HG03558 (cell line): ENCODE results near the gene UBE2L5.

ENCODE experiments used
- ATAC-seq: cut with Tn5 transposase; IDR thresholded peaks from one replicate; pipeline ENCODE4 v1.9.1; 2021; ENCODE audit warnings: moderate number of reproducible peaks; ENCODE audit not compliant: unreplicated experiment; ENCODE audit errors: extremely low read depth

Gene UBE2L5

GRCh38 chr13:30403456-30403855 lies 18.8 kb upstream of the UBE2L5 start:
- ATAC-seq, result no peak

GRCh38 chr13:30404207-30404606 lies 18.1 kb upstream of the UBE2L5 start:
- ATAC-seq, result no peak

GRCh38 chr13:30406779-30407416 lies 15.4 kb upstream of the UBE2L5 start:
- no peak for ATAC-seq

DNA sequence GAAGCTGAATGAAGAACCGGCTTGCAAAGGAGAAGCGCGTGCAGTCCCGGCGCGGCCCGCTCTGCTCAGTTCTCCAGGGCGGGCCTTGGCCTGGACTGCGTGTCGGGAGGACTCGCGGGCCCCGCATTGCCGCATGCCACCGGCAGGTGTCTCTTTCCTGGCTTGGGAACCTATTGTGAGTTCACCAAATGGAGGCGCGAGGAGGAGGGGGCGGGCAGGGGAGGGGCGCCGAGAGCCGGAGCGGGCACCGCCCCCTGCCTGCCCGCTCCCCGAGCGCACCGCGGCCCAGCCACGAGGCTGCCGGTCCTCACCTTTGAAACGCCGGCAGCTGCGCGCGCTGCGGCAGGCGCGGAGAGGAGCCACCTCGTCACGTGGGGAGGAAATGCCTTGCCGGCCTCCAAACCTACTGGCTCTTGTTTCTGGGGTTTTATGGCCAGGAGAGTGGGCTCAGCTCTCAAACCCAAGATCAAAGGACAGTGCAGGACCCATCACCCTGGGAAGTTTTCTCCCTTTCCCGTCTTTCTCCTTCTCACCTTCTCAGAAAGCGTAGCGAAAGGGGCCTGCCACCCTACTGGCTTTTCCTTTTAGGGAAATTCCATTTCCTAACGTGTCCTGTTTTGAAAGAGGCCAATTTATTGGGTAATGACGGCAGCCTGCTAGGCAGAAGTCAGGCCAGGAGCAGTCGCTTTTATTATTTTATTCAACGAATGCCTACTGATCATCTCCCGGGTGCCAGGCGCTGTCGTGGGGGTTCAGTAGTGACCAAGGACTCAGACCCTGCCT lies 13.8 kb upstream of the UBE2L5 start:
- ATAC-seq, result peak; percentile 75

DNA sequence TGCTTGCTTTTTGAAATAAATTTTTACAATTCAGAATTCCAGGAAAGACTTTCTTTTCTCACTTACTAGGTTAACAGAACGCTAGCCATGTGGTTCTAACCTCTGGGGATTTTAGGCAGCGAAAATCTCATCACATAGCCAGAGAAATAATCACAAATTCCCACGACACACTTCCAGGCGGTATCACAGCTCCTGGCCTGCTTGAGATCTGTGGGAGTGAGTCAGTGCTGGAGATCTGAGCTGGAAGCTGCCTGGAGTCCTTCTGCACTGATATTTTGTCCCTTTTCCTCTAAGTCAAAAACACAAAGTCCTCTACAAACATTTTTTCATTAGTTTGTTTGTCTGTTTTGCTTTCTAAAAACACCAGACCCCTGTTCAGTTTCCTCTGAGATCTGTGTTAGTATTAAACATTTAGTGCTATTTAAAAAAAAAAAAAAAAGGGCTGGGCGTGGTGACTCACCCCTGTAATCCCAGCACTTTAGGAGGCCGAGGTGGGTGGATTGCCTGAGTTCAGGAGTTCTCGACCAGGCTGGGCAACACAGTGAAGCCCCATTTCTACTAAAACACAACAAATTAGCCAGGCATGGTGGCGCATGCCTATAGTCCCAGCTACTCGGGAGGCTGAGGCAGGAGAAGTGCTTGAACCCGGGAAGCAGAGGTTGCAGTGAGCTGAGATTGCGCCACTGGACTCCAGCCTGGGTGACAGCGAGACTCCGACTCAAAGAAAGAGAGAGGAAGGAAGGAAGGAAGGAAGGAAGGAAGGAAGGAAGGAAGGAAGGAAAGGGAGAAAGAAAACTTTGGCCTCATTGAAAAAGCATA lies 12.2 kb upstream of the UBE2L5 start:
- ATAC-seq, result no peak

DNA sequence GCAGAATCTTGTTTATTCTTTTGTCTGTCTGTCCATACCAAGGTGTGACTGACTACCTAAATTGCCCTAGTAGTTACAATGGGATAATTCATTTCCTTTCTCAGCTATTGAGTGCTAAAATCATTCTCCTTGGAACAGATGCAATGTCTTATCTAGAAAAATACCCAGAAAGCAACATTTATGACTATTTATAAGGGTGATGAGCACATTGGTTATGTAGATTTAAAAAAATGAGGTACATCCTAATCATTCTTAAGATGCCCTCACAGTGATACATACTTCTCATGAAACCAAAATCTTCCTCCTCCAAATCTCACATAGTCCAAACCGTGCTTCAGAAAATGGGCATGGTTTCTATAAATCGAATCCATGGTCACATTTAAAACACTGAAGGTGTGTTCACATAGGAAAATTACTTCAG lies 11.6 kb upstream of the UBE2L5 start:
- ATAC-seq, result no peak

GRCh38 chr13:30412346-30412745 lies 9.9 kb upstream of the UBE2L5 start:
- no peak for ATAC-seq

DNA sequence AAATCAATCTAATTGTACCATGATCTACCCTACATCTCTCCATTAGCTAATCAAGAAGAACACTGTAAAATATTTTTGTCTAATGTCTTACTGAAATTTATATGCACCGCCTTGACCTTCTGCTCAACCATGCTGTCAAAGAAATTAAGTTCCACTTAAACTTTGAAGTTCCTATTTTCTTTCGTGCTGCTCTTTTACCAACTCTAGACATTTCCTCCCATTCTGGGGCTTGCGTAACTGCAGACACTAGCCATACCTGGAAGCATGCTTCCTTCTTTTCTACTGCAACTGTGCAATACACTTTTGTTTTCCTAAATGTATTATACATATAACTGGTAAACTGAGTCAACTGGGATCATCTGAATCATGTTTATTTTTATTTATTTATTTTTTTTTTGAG lies 8.5 kb upstream of the UBE2L5 start:
- ATAC-seq, result no peak

- peak; percentile 63 for ATAC-seq
Measured at GRCh38 chr13:30415430-30416030, 6.8 kb upstream of the UBE2L5 start.

DNA sequence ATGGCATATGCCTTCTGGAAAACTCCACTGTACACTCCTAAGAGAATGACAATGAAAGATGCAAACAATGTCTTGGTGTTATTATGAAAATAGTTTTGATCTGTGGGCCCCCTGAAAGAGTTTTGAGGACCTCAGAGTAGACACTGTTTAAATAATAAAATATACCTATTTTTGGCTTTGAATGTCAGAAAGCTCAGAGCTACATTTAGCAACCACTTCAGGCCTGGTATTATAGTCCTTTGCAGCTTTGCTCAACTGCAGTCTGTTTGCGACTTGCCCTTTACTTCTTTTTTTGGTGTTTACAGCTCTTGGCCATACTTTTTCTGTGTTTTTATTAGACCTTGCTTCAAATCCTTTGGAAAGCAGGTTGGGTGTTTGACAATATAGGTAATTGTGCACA lies 5.8 kb upstream of the UBE2L5 start:
- ATAC-seq, result no peak

- ATAC-seq, result no peak
Measured at GRCh38 chr13:30418075-30418716, 4.1 kb upstream of the UBE2L5 start.

GRCh38 chr13:30418717-30419459 lies 3.4 kb upstream of the UBE2L5 start:
- no peak for ATAC-seq

DNA sequence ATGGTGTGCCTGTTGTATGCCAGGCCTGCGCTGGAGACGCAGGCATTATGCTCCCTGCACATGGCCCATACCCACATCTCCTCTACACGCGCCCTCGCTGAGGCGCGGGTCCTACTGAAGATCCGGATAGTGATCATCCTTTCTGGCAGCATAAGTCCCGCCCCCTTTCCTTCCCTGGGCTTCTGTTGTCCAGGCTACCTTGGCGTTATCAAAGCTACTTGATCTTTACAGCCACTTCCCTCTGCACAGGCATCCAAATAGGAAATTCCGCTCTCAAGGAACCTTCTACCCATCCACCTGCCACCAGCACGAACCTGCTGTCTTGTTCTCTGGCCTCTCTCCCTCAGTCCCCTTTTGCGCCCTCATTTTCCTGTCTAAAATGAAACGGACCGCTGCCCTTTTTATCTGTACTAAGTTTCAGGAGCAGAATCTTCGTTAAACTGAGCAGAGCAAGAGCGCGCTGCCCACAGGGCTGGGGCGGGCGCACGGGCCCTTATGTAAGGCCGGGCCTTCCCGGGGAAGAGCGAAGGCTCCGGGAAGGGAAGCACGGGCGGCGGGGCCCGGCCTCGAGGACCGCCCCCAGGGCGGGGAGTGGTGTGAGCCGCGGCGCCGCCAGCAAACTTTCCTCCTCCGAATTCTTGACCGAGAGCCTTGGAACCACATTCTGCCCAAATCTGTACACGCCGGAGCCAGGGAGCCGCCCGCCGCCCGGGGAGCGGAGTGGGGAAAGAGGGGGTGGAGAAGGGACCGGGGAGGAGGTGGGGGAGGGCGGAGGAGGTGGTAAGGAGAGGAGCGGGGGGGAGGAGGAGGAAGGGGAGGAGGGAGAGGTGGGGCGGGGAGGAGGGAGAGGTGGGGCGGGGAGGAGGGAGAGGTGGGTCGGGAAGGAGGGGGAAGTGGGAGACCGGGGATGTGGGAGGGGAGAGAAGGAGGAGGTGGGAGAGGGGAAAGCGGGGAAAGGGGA lies 920 bp upstream of the UBE2L5 start:
- ATAC-seq, result no peak

DNA sequence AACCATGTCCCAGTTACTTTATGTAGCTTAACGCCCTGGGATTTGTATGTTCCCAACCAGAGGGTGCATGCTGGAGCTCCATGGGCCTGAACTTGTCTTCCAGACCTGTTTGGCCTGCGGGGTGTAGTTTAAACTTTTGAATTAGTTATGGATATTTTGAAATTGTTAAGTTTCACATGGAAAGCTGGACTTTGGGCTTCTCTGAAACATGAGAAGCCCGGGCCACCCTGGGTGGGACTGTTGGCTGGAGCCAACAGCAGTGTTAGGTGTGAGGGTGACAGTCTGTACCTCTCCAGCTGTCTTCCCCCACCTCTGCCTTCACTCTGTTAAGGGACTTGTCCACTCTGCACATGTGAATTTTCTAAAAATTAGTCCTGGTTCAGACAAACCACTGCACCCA lies 1.6 kb downstream of the UBE2L5 start:
- no peak for ATAC-seq

GRCh38 chr13:30429235-30429634 lies 6.9 kb downstream of the UBE2L5 start:
- no peak for ATAC-seq

GRCh38 chr13:30429721-30430694 lies 7.7 kb downstream of the UBE2L5 start:
- peak; percentile 47 for ATAC-seq

DNA sequence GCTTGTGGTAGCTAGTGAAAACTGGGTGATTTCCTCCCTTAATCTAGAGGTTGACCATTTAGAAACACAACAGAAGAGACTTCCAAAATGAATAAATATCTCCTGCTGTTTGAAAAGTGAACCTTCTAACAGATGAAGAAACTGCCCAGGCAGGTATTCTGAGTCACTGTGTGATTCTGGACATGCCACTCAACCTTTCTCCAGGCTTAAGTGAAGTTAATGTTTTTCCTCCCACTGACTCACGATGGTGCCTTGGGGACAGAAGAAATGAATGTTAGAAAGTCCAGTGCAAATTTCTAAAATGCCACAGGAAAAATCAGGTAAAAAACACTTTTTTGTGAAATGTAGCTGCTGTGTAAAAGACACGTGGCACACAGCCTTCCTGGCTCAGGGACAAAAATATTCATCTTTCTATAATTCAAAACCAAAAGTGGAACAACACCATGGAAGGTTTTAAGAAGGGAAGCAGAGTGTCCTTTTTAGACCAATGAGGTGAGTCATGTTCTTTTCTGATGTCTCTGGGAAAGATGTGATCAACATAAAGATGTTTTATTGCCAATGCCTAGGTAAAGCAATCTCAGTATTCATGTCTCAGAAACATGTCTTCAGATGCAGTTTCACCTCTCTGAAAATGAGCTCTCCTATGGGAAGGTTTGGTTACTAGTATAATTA lies 9.1 kb downstream of the UBE2L5 start:
- no peak for ATAC-seq
